ENCODE results near the gene SORCS2. TPM values are rescaled to one million over a fixed set of nuclear protein-coding genes. Genes with fewer than 3 reads are reported as not detected.

The SORCS2 gene
- total RNA-seq, 1 donor, result 0.27 TPM

DNA sequence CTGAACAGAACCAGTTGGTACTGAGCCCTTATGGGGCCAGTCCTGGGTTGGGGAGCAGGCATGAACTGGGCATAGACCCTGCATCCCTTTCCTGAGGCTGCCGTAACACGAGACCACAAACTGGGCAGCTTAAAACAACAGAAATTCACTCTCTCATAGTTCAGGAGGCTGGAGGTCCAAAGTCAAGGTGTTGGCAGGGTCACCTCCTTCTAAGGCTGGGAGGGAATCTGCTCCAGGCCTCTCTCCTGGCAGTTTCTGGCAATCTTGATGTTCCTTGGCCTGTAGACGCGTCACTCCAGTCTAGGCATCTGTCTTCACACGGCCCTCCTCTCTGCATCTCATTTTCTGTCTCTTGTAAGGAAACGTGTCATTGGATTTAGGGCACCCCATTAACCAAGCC, 19.8 kb upstream of the SORCS2 start:
- TF ChIP-seq, protein P1, sequence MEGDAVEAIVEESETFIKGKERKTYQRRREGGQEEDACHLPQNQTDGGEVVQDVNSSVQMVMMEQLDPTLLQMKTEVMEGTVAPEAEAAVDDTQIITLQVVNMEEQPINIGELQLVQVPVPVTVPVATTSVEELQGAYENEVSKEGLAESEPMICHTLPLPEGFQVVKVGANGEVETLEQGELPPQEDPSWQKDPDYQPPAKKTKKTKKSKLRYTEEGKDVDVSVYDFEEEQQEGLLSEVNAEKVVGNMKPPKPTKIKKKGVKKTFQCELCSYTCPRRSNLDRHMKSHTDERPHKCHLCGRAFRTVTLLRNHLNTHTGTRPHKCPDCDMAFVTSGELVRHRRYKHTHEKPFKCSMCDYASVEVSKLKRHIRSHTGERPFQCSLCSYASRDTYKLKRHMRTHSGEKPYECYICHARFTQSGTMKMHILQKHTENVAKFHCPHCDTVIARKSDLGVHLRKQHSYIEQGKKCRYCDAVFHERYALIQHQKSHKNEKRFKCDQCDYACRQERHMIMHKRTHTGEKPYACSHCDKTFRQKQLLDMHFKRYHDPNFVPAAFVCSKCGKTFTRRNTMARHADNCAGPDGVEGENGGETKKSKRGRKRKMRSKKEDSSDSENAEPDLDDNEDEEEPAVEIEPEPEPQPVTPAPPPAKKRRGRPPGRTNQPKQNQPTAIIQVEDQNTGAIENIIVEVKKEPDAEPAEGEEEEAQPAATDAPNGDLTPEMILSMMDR (IDR thresholded peaks at IDR 0.05; ENCODE audit: insufficient read depth, low read length), result no peak
- no peak for DNase-seq (ENCODE audit: low read depth)
- H3K4me3 ChIP-seq (ENCODE audit: low read depth, low read length), result no peak overlapping the region

DNA sequence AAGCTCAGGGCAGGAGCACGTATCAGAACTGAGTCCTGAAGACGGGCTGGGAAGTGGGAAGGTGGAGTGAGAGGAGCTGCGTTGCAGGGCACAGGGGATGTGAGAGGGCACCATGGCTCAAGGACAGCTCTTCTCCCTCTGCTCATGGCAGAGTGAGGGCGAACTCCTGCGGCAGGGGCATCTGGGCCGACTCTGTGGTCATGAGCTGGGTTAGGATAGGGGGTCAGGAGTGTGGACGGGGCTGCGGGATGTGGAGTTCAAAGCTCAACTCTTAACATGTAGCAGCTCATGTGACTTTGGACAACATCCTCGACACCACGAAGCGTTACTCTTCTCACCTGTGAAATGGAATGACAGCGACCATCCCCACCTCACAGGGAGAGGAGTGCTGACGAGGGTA, 19.4 kb upstream of the SORCS2 start:
- no peak for DNase-seq (ENCODE audit: low read depth)
- no peak overlapping the region for H3K4me3 ChIP-seq (ENCODE audit: low read depth, low read length)
- TF ChIP-seq, protein P1 (IDR thresholded peaks at IDR 0.05; ENCODE audit: insufficient read depth, low read length), result no peak

DNA sequence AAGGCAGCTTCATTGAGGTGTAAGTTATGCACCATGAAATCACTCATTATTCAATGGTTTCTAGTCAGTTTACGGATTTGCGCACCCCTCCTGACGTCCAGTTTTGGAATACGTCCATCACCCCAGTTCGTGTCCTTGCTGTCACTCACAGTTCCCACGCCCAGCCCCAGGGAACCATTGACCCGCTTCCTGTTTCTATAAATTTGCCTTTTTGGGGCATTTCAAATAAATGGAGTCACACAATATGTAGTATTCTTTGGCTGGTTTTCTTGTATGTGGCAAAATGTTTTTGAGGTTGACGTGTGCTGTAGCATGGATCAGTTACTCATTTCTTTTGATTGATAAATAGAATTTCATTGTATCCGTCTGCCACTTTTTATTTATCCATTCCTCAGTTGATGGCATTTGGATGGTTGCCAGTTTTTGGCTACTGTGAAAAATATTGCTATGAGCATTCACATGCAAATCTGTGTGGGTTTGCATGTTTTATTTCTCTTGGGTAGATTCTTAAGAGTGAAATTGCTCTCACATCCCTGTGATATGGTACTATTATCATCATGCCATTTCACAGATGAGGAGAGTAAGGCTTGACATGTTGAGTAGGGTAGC, 18.4 kb upstream of the SORCS2 start:
- DNase-seq (ENCODE audit: low read depth), result no peak
- TF ChIP-seq, protein P1 (IDR thresholded peaks at IDR 0.05; ENCODE audit: insufficient read depth, low read length), result no peak

DNA sequence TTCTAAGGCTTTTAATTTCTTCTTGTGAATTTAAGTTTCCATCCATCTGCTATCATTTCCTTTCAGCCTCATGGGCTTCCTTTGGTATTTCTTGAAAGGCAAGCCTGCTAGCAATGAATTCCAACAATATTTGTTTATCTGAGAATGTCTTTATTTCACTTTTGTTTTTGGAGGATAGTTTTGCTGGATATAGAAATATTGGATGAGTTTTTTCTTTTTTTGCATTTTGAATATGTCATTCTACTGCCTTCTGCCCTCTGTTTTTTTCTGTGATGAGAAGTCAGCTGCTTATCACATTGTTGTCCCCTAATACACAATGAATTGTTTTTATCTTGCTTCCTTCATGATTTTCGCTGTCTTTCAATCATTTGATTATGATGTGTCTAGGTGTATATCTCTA, 13.2 kb upstream of the SORCS2 start:
- TF ChIP-seq, protein P1 (IDR thresholded peaks at IDR 0.05; ENCODE audit: insufficient read depth, low read length), result no peak
- no peak overlapping the region for H3K4me3 ChIP-seq (ENCODE audit: low read depth, low read length)
- DNase-seq (ENCODE audit: low read depth), result no peak

More for the DNA sequence above, 18.4 kb upstream of the SORCS2 start:
- no peak overlapping the region for H3K4me3 ChIP-seq (ENCODE audit: low read depth, low read length)

DNA sequence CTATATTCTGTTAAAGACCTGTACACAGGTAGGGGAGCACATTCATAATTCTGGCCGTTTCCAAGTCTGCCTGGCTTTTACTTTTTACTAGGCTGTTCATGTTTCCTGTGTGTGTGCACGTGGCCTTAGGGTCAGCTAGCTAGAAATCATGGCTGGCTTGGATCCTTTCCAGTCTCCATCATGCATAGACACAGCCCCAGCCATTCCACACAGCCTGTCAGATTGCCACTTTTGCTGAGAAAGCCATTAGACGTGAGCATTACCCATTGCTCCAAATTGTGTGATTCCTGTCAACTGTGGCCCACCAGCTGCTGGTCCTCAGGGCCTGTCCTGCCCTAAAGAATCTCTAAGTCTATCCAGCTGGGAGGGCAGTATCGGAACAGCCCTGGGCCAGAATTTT, 11.4 kb upstream of the SORCS2 start:
- TF ChIP-seq, protein P1 (IDR thresholded peaks at IDR 0.05; ENCODE audit: insufficient read depth, low read length), result no peak
- no peak for DNase-seq (ENCODE audit: low read depth)
- no peak overlapping the region for H3K4me3 ChIP-seq (ENCODE audit: low read depth, low read length)

DNA sequence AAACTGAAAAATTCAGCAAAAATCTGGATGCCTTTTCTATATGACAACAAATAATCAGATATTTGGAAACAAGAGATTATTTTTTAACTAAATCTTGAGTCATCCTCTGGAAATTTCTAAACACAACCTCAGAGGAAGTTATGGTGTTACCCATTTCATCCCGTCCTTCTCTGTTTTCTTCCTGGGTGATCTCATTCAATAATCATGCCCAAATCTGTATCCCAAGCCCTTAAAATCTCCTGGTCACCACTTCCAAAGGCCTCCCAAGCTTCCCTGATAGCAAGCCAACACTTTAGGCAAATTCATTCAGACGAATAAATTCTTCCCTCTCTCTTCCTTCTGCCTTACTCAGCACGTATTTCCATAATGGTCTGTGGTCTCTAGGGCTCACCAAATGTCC, 9.7 kb upstream of the SORCS2 start:
- no peak for DNase-seq (ENCODE audit: low read depth)
- H3K4me3 ChIP-seq (ENCODE audit: low read depth, low read length), result no peak overlapping the region
- TF ChIP-seq, protein P1 (IDR thresholded peaks at IDR 0.05; ENCODE audit: insufficient read depth, low read length), result no peak

DNA sequence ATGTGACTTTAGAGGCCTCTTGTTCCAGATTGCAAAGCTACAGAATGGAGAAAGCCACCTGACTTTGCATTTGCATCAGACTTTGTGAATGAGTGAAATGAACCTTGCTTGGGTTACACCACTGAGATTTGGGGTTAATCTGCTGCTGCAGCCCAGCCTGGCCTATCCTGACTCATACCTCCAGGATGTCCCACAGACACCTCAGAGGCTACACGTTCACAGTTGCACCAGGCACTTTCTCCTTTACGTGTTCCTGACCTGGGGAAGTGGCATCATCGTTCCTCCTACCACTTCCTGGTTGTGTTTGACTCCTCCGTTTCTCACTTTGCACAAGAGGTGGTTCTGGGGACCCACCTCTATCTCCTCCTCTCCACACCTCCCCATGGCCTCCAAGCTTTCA, 9.2 kb upstream of the SORCS2 start:
- DNase-seq (ENCODE audit: low read depth), result no peak
- H3K4me3 ChIP-seq (ENCODE audit: low read depth, low read length), result no peak overlapping the region
- TF ChIP-seq, protein P1 (IDR thresholded peaks at IDR 0.05; ENCODE audit: insufficient read depth, low read length), result no peak
